Tracheal epithelial cell (primary cell): Measurements from ENCODE around the gene RNFT2. TPM values are rescaled to one million over a fixed set of nuclear protein-coding genes. Genes with fewer than 3 reads are reported as not detected.

Experiments used
- total RNA-seq: library from RNA; depleted of rRNA; stranded (reverse); fragments of >200 nt; gene quantifications from 2 replicates; pipeline ENCODE4 v1.2.1, GENCODE V29; 2014

Gene RNFT2
- under 0.01 and 0.72 TPM in 2 replicates for total RNA-seq

GRCh38 chr12:116737774-116738657, at the start of gene RNFT2, which contains the start of gene SPRING1:
TSS of gene RNFT2 (plus strand) at chr12:116738315. CDS start at chr12:116740498, 2,183 bp downstream.
TSS of gene SPRING1 (minus strand) at chr12:116738069. CDS start at chr12:116737900, 169 bp downstream.

GRCh38 chr12:116881325-116881876, 143.3 kb downstream of the RNFT2 start, which contains the start of gene HRK:
TSS of gene HRK (minus strand) at chr12:116881441. CDS start at chr12:116881307, 134 bp downstream.

Other genes with a start within 250 kb of the RNFT2 start
- gene MAP1LC3B2, start 178.9 kb upstream of the RNFT2 start, total RNA-seq: 0.43 and 0.48 TPM in 2 replicates
- gene SPRING1, start 246 bp upstream of the RNFT2 start, total RNA-seq: 41.6 and 41.7 TPM in 2 replicates
- under 0.01 TPM in 1 of 2 replicates, not detected in the other for gene HRK, start 143.1 kb downstream of the RNFT2 start, total RNA-seq
- 4.7 and 9.6 TPM in 2 replicates for gene FBXW8, start 172.6 kb downstream of the RNFT2 start, total RNA-seq